Prostate gland (tissue), 2 donors: ENCODE data around the gene PRR5L.

Experiments
- POLR2AphosphoS5 ChIP-seq: sonication (generic); formaldehyde crosslinking; IDR thresholded peaks from one replicate; pipeline ENCODE4 v1.6.1; 2017; ENCODE audit warnings: antibody characterized with exemption
- TF ChIP-seq, protein P1 (sequence below), 4 experiments: fragments of 200-600 bp in 2 of 4; fragments of 450-650 bp in 2 of 4; sonication (generic) in 2 of 4; IDR thresholded peaks; 1 replicate in 3 of 4; 2 replicates in 1 of 4; pipeline ENCODE4 v1.5.1; 2016 to 2019; ENCODE audit warnings: antibody characterized with exemption in 4 of 4, mild to moderate bottlenecking in 2 of 4, moderate library complexity in 2 of 4

DNA sequence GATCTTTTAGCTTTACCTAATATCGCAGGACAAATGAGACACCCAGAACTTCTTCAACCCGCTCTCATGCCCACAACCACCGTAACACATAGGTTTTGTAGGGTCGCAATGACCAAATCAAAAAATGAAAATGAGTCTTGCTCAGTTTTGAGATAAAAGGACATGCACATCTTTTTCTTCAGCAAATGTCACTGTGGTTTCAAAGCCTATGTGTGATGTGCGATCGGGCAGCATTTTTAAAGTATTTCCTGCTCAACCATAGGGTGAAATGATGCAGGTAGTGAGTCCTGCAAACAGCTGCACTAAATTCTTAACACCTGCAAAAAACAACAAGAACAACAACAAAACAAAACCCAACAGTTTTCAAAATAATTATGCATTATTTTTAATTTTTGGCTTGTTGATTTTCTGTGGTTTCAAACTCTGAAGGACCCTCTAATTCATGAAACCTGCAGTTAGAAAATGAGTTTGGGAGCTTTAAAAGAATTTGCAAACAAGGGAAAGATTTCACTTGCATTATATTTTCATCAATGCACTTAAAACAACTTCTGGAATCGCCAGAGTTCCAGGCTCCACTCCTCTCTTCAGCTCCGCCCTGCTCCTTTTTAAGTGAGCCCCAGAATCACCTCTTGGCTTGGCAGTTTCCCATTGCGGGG lies 79.4 kb downstream of the PRR5L start:
- TF ChIP-seq, protein P1, sequence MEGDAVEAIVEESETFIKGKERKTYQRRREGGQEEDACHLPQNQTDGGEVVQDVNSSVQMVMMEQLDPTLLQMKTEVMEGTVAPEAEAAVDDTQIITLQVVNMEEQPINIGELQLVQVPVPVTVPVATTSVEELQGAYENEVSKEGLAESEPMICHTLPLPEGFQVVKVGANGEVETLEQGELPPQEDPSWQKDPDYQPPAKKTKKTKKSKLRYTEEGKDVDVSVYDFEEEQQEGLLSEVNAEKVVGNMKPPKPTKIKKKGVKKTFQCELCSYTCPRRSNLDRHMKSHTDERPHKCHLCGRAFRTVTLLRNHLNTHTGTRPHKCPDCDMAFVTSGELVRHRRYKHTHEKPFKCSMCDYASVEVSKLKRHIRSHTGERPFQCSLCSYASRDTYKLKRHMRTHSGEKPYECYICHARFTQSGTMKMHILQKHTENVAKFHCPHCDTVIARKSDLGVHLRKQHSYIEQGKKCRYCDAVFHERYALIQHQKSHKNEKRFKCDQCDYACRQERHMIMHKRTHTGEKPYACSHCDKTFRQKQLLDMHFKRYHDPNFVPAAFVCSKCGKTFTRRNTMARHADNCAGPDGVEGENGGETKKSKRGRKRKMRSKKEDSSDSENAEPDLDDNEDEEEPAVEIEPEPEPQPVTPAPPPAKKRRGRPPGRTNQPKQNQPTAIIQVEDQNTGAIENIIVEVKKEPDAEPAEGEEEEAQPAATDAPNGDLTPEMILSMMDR (IDR thresholded peaks at IDR 0.05) = no peak
- no peak for TF ChIP-seq POLR2AphosphoS5
